ENCODE results near the gene NPIPA8. TPM values are rescaled to one million over a fixed set of nuclear protein-coding genes. Genes with fewer than 3 reads are reported as not detected.
"Not testable (repeated sequence)": the region's sequence is repeated elsewhere in the genome, so short reads cannot be mapped to it uniquely, and the experiment has no call there.

The NPIPA8 gene
- total RNA-seq, result 10 to 100 TPM; 55.3 to 80.0 TPM

GRCh38 chr16:18336636-18337035 lies at the start of gene NPIPA8:
NPIPA8 (minus strand) TSS chr16:18336736; CDS start chr16:18332662, 4,074 bp downstream.
- DNase-seq; H3K36me3 Mint-ChIP-seq (ENCODE audit: low read depth); H3K9me3 Mint-ChIP-seq; POLR2A ChIA-PET; H3K27me3 Mint-ChIP-seq; H3K4me1 Mint-ChIP-seq; H3K4me3 Mint-ChIP-seq; CTCF ChIA-PET; H3K27ac Mint-ChIP-seq: not testable (repeated sequence)

GRCh38 chr16:18385285-18385684 lies 48.7 kb upstream of the NPIPA8 start:
- H3K4me3 Mint-ChIP-seq; H3K27ac Mint-ChIP-seq; H3K36me3 Mint-ChIP-seq (ENCODE audit: low read depth); H3K9me3 Mint-ChIP-seq; H3K27me3 Mint-ChIP-seq; CTCF ChIA-PET; POLR2A ChIA-PET; DNase-seq; H3K4me1 Mint-ChIP-seq: not testable (repeated sequence)

DNA sequence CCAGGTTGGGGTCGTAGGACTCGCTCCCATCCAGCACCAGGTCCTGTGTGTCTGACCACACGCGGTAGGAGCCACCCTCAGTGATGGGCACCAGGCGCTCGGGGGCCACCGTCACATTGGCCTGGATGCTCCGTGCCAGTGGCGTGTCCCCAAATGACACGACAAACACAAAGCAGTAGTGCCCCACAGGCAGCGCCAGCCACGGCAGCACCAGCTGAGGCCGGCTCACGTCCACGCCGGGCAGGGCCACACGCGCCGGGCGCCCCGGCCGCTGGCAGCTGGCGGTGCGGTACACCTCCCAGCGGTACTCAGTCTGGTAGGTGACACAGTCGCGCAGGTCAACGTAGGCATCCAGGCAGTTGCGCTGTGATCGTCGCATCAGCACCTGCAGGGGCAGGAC lies 48.3 kb upstream of the NPIPA8 start:
- DNase-seq; H3K4me3 Mint-ChIP-seq; H3K27me3 Mint-ChIP-seq; POLR2A ChIA-PET; H3K27ac Mint-ChIP-seq; CTCF ChIA-PET; H3K9me3 Mint-ChIP-seq; H3K4me1 Mint-ChIP-seq; H3K36me3 Mint-ChIP-seq (ENCODE audit: low read depth): not testable (repeated sequence)

GRCh38 chr16:18384098-18384636 lies 47.6 kb upstream of the NPIPA8 start:
- CTCF ChIA-PET; H3K27me3 Mint-ChIP-seq; H3K9me3 Mint-ChIP-seq; DNase-seq; H3K27ac Mint-ChIP-seq; H3K4me3 Mint-ChIP-seq; H3K36me3 Mint-ChIP-seq (ENCODE audit: low read depth); H3K4me1 Mint-ChIP-seq; POLR2A ChIA-PET: not testable (repeated sequence)

GRCh38 chr16:18382696-18383095 lies 46.2 kb upstream of the NPIPA8 start:
- CTCF ChIA-PET, H3K4me3 Mint-ChIP-seq, POLR2A ChIA-PET: not testable (repeated sequence)

GRCh38 chr16:18347742-18348141 lies 11.2 kb upstream of the NPIPA8 start:
- DNase-seq; POLR2A ChIA-PET; CTCF ChIA-PET; H3K27ac Mint-ChIP-seq; H3K4me3 Mint-ChIP-seq; H3K27me3 Mint-ChIP-seq; H3K4me1 Mint-ChIP-seq; H3K9me3 Mint-ChIP-seq; H3K36me3 Mint-ChIP-seq (ENCODE audit: low read depth): not testable (repeated sequence)

More at GRCh38 chr16:18382696-18383095, 46.2 kb upstream of the NPIPA8 start:
- not testable (repeated sequence) for H3K36me3 Mint-ChIP-seq (ENCODE audit: low read depth); H3K27me3 Mint-ChIP-seq; H3K9me3 Mint-ChIP-seq; H3K27ac Mint-ChIP-seq; DNase-seq; H3K4me1 Mint-ChIP-seq

DNA sequence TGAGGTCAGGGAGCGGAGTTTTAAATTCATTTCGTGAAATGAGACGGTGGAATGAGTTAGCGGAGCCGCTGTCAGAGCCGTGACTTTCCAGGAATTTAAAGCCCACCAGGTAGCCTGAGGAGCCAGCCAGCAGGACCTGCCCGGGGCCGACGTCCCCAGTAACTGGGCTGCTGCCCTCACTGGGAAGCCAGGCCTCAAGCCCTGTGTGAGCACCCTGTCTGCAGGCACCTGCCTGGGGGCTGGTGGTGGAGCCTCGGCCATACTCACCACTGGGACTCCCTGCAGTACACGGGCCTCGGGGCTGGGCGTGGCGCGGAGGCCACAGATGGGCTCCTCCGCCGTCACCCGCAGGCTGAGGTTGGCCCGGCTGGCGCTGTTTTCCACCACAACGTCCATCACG lies 10.5 kb upstream of the NPIPA8 start:
- POLR2A ChIA-PET; CTCF ChIA-PET; H3K27me3 Mint-ChIP-seq; H3K4me3 Mint-ChIP-seq; H3K36me3 Mint-ChIP-seq (ENCODE audit: low read depth); H3K27ac Mint-ChIP-seq; H3K9me3 Mint-ChIP-seq; DNase-seq; H3K4me1 Mint-ChIP-seq: not testable (repeated sequence)

DNA sequence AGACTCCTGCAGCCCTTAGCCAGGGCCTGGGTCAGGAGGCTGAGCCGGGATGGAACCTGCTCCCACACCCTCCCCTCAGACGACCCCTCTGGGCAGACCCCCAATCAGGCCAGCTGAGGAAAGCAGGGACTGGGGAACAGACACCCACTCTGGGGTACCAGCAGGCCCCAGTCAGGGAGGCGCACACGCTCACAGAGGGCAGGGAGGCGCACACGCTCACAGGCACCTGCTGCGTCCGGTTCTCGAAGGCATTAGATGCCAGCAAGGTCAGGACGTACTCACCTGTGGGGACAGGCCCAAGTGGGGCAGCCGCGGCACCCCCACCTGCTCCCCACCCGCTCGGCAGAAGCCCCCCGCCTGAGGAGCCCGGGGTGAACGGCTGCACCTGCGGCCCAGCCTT lies 8.1 kb upstream of the NPIPA8 start:
- H3K27ac Mint-ChIP-seq; CTCF ChIA-PET; H3K27me3 Mint-ChIP-seq; POLR2A ChIA-PET; H3K4me3 Mint-ChIP-seq; DNase-seq; H3K9me3 Mint-ChIP-seq; H3K36me3 Mint-ChIP-seq (ENCODE audit: low read depth); H3K4me1 Mint-ChIP-seq: not testable (repeated sequence)

DNA sequence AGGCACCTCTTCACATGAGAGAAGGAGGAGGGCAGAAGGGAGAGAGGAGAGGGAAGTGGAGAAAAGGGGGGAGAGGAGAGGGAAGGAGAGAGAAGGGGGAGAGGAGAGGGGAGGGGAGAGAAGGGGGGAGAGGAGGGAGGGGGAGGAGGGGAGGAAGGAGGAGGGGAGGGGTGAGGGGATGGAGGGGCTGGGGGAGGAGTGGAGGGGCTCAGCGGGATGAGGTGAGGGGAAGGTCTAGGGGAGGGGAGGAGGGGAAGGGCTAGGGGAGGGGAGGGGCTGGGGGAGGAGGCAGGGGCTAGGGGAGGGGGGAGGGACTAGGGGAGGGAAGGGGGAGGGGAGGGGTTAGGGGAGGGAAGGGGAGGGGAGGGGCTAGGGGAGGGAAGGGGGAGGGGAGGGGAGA lies 5.5 kb upstream of the NPIPA8 start:
- H3K9me3 Mint-ChIP-seq; DNase-seq; H3K36me3 Mint-ChIP-seq (ENCODE audit: low read depth); H3K27me3 Mint-ChIP-seq; H3K4me1 Mint-ChIP-seq; H3K4me3 Mint-ChIP-seq; H3K27ac Mint-ChIP-seq; CTCF ChIA-PET; POLR2A ChIA-PET: not testable (repeated sequence)

GRCh38 chr16:18341417-18341960 lies 5.0 kb upstream of the NPIPA8 start:
- H3K36me3 Mint-ChIP-seq (ENCODE audit: low read depth); H3K27ac Mint-ChIP-seq; H3K4me1 Mint-ChIP-seq; DNase-seq; H3K27me3 Mint-ChIP-seq; POLR2A ChIA-PET; H3K9me3 Mint-ChIP-seq; CTCF ChIA-PET; H3K4me3 Mint-ChIP-seq: not testable (repeated sequence)

DNA sequence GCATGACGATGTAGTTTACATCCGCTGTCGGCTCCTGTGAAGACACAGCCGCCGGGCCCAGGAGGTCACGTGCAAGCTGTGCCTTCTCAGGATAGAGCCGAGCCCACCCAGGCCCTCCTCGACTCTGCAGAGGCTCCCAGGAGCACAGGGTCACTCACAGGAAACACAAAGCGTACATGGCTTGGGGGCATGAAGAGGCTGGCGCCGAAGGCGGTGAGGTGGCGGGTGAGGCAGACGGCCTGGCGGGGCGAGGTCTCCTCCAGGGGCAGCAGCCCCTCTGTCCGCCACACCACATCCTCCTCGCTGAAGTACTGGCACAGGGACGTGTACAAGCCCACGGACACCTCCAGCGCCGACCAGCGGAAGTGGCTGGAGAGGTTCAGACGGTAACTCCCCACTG lies 2.7 kb upstream of the NPIPA8 start:
- DNase-seq; H3K27me3 Mint-ChIP-seq; H3K36me3 Mint-ChIP-seq (ENCODE audit: low read depth); H3K9me3 Mint-ChIP-seq; H3K4me1 Mint-ChIP-seq; CTCF ChIA-PET; H3K4me3 Mint-ChIP-seq; POLR2A ChIA-PET; H3K27ac Mint-ChIP-seq: not testable (repeated sequence)

GRCh38 chr16:18311811-18312210 lies 24.7 kb downstream of the NPIPA8 start:
- H3K27me3 Mint-ChIP-seq; H3K4me3 Mint-ChIP-seq; H3K36me3 Mint-ChIP-seq (ENCODE audit: low read depth); H3K27ac Mint-ChIP-seq; H3K9me3 Mint-ChIP-seq; DNase-seq; POLR2A ChIA-PET; CTCF ChIA-PET; H3K4me1 Mint-ChIP-seq: not testable (repeated sequence)

GRCh38 chr16:18309159-18309558 lies 27.4 kb downstream of the NPIPA8 start:
- H3K4me3 Mint-ChIP-seq; H3K27me3 Mint-ChIP-seq; CTCF ChIA-PET; H3K36me3 Mint-ChIP-seq (ENCODE audit: low read depth); DNase-seq; H3K4me1 Mint-ChIP-seq; H3K9me3 Mint-ChIP-seq; POLR2A ChIA-PET; H3K27ac Mint-ChIP-seq: not testable (repeated sequence)

- DNase-seq; POLR2A ChIA-PET; CTCF ChIA-PET; H3K4me1 Mint-ChIP-seq; H3K27ac Mint-ChIP-seq; H3K36me3 Mint-ChIP-seq (ENCODE audit: low read depth); H3K27me3 Mint-ChIP-seq; H3K9me3 Mint-ChIP-seq; H3K4me3 Mint-ChIP-seq: not testable (repeated sequence)
Measured at GRCh38 chr16:18307241-18307640, 29.3 kb downstream of the NPIPA8 start.
